Hepatocyte (in vitro differentiated cells): ENCODE measurements around the gene TSHZ1. TPM values are rescaled to one million over a fixed set of nuclear protein-coding genes. Genes with fewer than 3 reads are reported as not detected.

Source experiments
- DNase-seq: peaks from one replicate; pipeline ENCODE4 v3.0.0-alpha.2; 2016; ENCODE audit warnings: low spot score
- H2AFZ ChIP-seq: fragments of 200-600 bp; sonication (generic); 2 replicates; pipeline ENCODE4 v1.6.0; 2016; ENCODE audit warnings: antibody characterized with exemption, mild to moderate bottlenecking
- H3K27ac ChIP-seq: fragments of 200-600 bp; sonication (generic); 2 replicates; pipeline ENCODE4 v1.5.1; 2016; ENCODE audit warnings: mild to moderate bottlenecking
- H3K27me3 ChIP-seq: fragments of 200-600 bp; sonication (generic); 2 replicates; pipeline ENCODE4 v1.6.1; 2016
- H3K36me3 ChIP-seq: fragments of 200-600 bp; sonication (generic); replicated peaks from 2 replicates; pipeline ENCODE4 v1.5.1; 2016; ENCODE audit warnings: low read depth; ENCODE audit not compliant: insufficient read depth
- H3K4me1 ChIP-seq: fragments of 200-600 bp; sonication (generic); 2 replicates; pipeline ENCODE4 v1.5.1; 2016; ENCODE audit warnings: mild to moderate bottlenecking, moderate library complexity; ENCODE audit not compliant: insufficient read depth
- H3K4me2 ChIP-seq: fragments of 200-600 bp; sonication (generic); 2 replicates; pipeline ENCODE4 v1.6.0; 2016
- H3K4me3 ChIP-seq: fragments of 200-600 bp; sonication (generic); 2 replicates; pipeline ENCODE4 v1.5.1; 2016; ENCODE audit warnings: mild to moderate bottlenecking
- H3K79me2 ChIP-seq: fragments of 200-600 bp; sonication (generic); 2 replicates; pipeline ENCODE4 v1.6.0; 2017; ENCODE audit warnings: mild to moderate bottlenecking
- H3K9me2 ChIP-seq: fragments of 200-600 bp; sonication (generic); replicated peaks from 2 replicates; pipeline ENCODE4 v1.6.0; 2017; ENCODE audit warnings: mild to moderate bottlenecking; ENCODE audit not compliant: insufficient read depth
- H3K9me3 ChIP-seq: fragments of 200-600 bp; sonication (generic); 2 replicates; pipeline ENCODE4 v1.5.1; 2016; ENCODE audit warnings: low read depth, mild to moderate bottlenecking
- H4K20me1 ChIP-seq: fragments of 200-600 bp; sonication (generic); 2 replicates; pipeline ENCODE4 v1.6.0; 2016; ENCODE audit warnings: mild to moderate bottlenecking; ENCODE audit not compliant: insufficient read depth, poor library complexity, severe bottlenecking
- EZH2 ChIP-seq: fragments of 200-600 bp; sonication (generic); IDR thresholded peaks from 2 replicates; pipeline ENCODE4 v1.6.1; 2016; ENCODE audit warnings: antibody characterized with exemption, mild to moderate bottlenecking, borderline replicate concordance
- EZH2phosphoT487 ChIP-seq: fragments of 200-600 bp; sonication (generic); IDR thresholded peaks from one replicate; pipeline ENCODE4 v1.6.1; 2018; ENCODE audit warnings: antibody characterized with exemption, mild to moderate bottlenecking, low read depth, moderate library complexity; ENCODE audit not compliant: unreplicated experiment, severe bottlenecking
- WGBS: methylation state at CpG from one replicate; pipeline ENCODE4 v1.1.6; 2016; ENCODE audit warnings: low lambda C conversion rate; ENCODE audit errors: missing lambda C conversion rate; 5-methylcytosine and 5-hydroxymethylcytosine counted together
- polyA plus RNA-seq: library from polyadenylated mRNA; unstranded; fragments of >200 nt; fragmentation: Nextera tagmentation; extraction: Ambion mirVana; gene quantifications from 2 replicates; pipeline ENCODE4 v1.2.1, GENCODE V29; 2016
- total RNA-seq: library from RNA; depleted of rRNA; stranded (reverse); fragments of >200 nt; gene quantifications from 2 replicates; pipeline ENCODE4 v1.2.3, GENCODE V29; 2014
- TF ChIP-seq, protein P1 (sequence below): fragments of 200-600 bp; sonication (generic); IDR thresholded peaks from 2 replicates; pipeline ENCODE4 v1.5.1; 2016; ENCODE audit warnings: antibody characterized with exemption, mild to moderate bottlenecking; ENCODE audit not compliant: poor library complexity

The TSHZ1 gene
- total and polyA plus RNA-seq, 2 experiments from 2014 or later, result 8.5 to 13.1 TPM

DNA sequence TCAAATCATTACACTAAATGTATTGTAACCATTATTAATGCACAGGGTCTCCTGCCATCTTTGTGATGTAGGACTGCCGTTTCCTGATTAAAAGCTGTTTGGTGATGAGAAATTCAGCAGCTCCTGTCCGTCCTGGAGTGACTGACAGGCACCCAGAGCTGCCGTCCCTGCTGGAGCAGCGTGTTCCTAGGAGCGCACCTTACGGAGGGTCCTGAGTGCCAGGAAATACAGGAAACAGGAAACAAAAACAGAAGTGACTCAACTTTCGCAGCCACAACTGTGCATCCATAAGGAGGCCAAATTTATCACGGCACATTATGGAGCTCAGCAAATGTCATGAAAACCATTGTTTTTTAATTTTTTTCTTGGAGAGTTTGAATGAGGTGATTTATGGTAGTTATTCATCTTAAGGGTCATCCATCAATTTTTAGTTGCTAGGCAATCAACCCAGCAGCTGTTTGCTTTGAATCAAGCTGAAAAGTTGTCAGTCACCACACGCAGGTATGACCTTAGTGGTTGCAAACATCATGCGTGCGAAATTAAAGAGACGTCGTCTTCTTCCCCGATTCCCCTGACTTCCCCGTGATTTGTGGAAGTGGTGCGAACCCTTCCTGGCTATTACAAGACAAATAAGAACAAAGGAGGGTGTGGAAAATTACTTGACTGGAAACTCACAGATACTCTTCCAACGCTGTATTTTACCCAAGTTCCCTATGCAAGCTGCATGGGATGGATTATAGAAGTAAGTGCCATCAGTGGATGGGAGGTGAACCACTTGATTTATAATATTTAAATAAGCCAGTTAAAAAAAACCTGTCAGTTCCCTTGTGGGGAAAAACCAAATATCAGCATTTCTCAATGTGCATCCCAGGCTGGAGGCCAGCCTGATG, 19.8 kb downstream of the TSHZ1 start:
- WGBS, result 94% methylated on average over 17 of the region's 17 CpGs
- DNase-seq, result no peak
- peaks cover 30% of the 10 kb centered on the region for H3K4me1 ChIP-seq

DNA sequence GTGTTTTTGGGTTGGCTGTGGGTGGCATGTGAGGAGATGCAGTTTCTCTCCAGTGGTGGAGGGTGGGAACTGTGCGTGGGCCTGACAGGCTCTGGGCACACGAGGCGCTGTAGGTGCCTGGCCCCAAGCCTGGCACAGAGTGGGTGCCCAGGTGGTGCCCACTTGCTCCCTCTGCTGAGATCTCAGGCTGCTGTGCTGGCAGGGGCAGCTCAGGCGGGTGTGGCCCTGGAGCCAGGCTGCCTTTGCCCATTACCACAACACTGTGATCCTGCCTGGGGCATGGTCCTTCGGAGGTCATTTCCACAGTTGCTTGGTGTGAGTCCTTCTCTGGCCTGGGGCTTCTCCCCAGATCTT, 20.4 kb downstream of the TSHZ1 start:
- WGBS, result 96% methylated on average over 5 of the region's 5 CpGs
- peaks cover 23% of the 10 kb centered on the region for H3K4me1 ChIP-seq
- no peak overlapping the region for H2AFZ ChIP-seq
- TF ChIP-seq, protein P1, sequence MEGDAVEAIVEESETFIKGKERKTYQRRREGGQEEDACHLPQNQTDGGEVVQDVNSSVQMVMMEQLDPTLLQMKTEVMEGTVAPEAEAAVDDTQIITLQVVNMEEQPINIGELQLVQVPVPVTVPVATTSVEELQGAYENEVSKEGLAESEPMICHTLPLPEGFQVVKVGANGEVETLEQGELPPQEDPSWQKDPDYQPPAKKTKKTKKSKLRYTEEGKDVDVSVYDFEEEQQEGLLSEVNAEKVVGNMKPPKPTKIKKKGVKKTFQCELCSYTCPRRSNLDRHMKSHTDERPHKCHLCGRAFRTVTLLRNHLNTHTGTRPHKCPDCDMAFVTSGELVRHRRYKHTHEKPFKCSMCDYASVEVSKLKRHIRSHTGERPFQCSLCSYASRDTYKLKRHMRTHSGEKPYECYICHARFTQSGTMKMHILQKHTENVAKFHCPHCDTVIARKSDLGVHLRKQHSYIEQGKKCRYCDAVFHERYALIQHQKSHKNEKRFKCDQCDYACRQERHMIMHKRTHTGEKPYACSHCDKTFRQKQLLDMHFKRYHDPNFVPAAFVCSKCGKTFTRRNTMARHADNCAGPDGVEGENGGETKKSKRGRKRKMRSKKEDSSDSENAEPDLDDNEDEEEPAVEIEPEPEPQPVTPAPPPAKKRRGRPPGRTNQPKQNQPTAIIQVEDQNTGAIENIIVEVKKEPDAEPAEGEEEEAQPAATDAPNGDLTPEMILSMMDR, result no peak
- TF ChIP-seq EZH2 (no peak), EZH2phosphoT487 (no peak)
- H4K20me1 ChIP-seq, result no peaks in the 10 kb centered on the region
- no peak overlapping the region for H3K27ac ChIP-seq
- H3K9me2 ChIP-seq, result no peaks in the 10 kb centered on the region
- no peak for DNase-seq
- no peak overlapping the region for H3K4me3 ChIP-seq
- H3K27me3 ChIP-seq, result no peaks in the 10 kb centered on the region
- H3K4me2 ChIP-seq, result no peak overlapping the region
- H3K36me3 ChIP-seq, result no peaks in the 10 kb centered on the region
- no peaks in the 10 kb centered on the region for H3K9me3 ChIP-seq
- H3K79me2 ChIP-seq, result peaks cover 95% of the 10 kb centered on the region

More for the DNA sequence above, 19.8 kb downstream of the TSHZ1 start:
- Histone ChIP-seq H3K4me3 (no peak overlapping the region), H3K36me3 (no peaks in the 10 kb centered on the region), H3K27me3 (no peaks in the 10 kb centered on the region), H4K20me1 (no peaks in the 10 kb centered on the region), H3K79me2 (peaks cover 95% of the 10 kb centered on the region), H3K27ac (no peak overlapping the region), H3K9me2 (no peaks in the 10 kb centered on the region), H3K9me3 (no peaks in the 10 kb centered on the region), H3K4me2 (no peak overlapping the region), H2AFZ (no peak overlapping the region)
- no peak for TF ChIP-seq EZH2
- TF ChIP-seq, protein P1, result no peak
- no peak for TF ChIP-seq EZH2phosphoT487

DNA sequence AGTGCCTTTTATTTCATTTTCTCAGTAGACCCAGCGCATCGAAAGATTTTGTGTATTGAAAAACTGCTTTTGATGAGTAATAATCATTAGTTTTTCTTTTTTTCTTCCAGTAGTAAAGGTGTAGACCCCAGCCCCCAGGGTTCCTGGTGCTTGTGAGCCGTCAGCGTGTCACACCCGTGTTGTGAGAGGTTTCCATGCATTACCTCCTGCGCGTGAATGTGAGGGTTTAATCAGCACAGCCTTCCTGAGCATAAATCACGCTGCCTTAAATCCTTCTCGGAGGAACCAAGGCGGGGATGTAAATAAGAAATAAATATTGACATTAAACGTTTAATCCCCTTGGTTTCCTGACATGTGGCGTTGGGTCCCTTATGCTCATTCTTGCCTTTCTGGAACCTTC, 24.3 kb downstream of the TSHZ1 start:
- 89% methylated on average over 12 of the region's 12 CpGs for WGBS
- Histone ChIP-seq H3K79me2 (peaks cover 99% of the 10 kb centered on the region), H3K4me1 (no peaks in the 10 kb centered on the region), H3K9me2 (no peaks in the 10 kb centered on the region), H2AFZ (no peak overlapping the region), H3K9me3 (no peaks in the 10 kb centered on the region), H3K4me3 (no peak overlapping the region), H3K27me3 (no peaks in the 10 kb centered on the region), H3K27ac (no peak overlapping the region), H4K20me1 (no peaks in the 10 kb centered on the region), H3K4me2 (no peak overlapping the region), H3K36me3 (no peaks in the 10 kb centered on the region)
- no peak for DNase-seq
- TF ChIP-seq EZH2 (no peak), EZH2phosphoT487 (no peak)
- TF ChIP-seq, protein P1, result no peak
